Measurements from ENCODE around the gene SDCCAG8. TPM values are rescaled to one million over a fixed set of nuclear protein-coding genes. Genes with fewer than 3 reads are reported as not detected.

The SDCCAG8 gene
- total RNA-seq, 1 donor from 2014 or later, result 31.6 TPM

DNA sequence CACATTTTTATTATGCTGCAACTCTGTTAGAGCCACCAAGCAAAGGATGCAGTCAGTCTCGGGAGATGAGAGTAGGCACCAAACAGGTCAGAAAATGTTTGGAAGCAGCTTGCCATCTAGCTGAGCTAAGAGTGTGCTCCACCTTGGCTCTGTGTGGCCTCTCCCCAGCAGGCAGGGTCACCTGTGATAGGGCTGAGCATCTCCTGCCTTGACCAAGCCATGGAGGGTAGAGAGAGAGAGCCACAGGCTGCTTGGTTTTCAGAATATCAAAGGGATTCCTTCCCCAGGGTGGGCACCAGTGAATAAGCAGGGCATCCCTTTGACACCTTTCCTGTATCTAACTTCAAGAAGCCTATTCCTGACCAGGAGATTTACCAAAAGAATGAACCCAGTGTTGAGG, 135.5 kb downstream of the SDCCAG8 start:
- Mint-ChIP-seq H3K9me3 (ENCODE audit: low read depth) (no peaks in the 10 kb centered on the region), H3K4me3 (ENCODE audit: low read depth) (no peak overlapping the region), H3K27ac (no peak overlapping the region), H3K4me1 (ENCODE audit: low read depth) (peaks cover 32% of the 10 kb centered on the region), H3K36me3 (ENCODE audit: insufficient read depth) (peaks cover 6% of the 10 kb centered on the region), H3K27me3 (no peaks in the 10 kb centered on the region)
- DNase-seq (ENCODE audit: low spot score, unreplicated experiment), result no peak
- no peak for TF ChIP-seq CTCF (IDR thresholded peaks at IDR 0.05; ENCODE audit: unreplicated experiment)

DNA sequence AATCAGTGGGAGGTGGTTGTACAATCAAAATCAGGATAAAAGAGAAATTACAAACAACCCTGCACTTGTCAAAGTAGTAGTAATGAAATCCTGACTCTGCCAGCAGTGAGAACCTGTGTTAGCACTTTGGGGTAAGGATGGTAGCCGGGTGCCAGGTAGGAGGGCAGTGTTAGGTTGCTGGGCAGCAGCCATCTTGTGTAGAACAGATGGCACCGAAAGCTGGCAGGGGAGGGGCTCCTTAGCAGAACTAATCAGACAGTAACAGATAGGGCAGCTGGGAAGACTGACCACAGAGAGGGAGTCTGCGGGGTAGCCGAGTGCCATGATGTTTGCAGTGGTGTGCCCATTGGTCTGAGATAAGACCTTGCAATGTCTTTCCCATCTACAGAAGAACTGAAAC, 137.3 kb downstream of the SDCCAG8 start:
- Mint-ChIP-seq H3K4me3 (ENCODE audit: low read depth) (no peak overlapping the region), H3K36me3 (ENCODE audit: insufficient read depth) (peaks cover 3% of the 10 kb centered on the region), H3K27ac (no peak overlapping the region), H3K4me1 (ENCODE audit: low read depth) (peaks cover 45% of the 10 kb centered on the region), H3K27me3 (no peaks in the 10 kb centered on the region), H3K9me3 (ENCODE audit: low read depth) (no peaks in the 10 kb centered on the region)
- no peak for TF ChIP-seq CTCF (IDR thresholded peaks at IDR 0.05; ENCODE audit: unreplicated experiment)
- DNase-seq (ENCODE audit: low spot score, unreplicated experiment), result no peak

GRCh38 chr1:243394066-243394465, 138.2 kb downstream of the SDCCAG8 start:
- Mint-ChIP-seq H3K36me3 (ENCODE audit: insufficient read depth) (peaks cover 2% of the 10 kb centered on the region), H3K4me1 (ENCODE audit: low read depth) (peaks cover 48% of the 10 kb centered on the region), H3K27me3 (no peaks in the 10 kb centered on the region), H3K27ac (peak overlapping the region; percentile 19), H3K9me3 (ENCODE audit: low read depth) (no peaks in the 10 kb centered on the region), H3K4me3 (ENCODE audit: low read depth) (no peak overlapping the region)
- DNase-seq (ENCODE audit: low spot score, unreplicated experiment), result no peak
- TF ChIP-seq CTCF (IDR thresholded peaks at IDR 0.05; ENCODE audit: unreplicated experiment), result no peak

DNA sequence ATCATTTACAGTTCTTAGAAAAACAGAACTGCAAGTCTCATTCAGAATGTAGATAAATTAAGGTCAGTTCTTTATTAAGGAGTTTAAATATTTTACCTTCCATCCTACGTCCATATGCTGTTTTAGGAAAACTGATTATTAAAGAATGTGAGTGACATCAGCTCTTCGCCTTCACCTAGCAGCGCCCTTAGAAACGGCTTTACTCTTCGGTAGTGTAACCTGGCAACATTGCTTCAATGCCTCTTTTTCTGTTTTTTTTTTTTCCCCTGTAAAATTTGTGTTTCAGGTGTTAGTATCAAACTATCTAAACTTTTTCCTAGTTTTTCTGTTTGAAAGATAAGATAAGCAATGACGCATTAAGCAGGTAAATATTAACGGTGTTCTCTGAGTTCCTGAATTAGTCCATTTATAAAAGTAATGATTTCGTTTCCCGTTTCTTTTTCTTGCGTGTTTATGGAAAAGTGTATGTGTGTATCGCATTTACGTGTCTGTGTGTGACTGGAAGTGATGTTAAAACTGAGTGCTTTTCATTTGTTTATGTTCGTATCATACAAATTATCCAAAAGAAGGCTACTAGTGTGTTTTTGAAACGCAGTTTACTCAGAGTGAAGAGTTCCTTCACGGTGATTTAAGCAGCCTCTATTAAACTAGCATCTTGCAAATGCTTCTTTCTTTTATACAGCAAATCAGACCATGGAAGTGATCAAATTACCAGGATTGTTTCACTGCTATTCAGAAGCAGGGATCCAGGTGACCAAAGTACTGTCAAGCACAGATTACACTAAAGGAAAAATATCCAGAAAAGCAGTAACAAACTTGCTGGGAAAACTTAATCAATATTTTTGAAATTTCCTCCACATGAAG, 139.0 kb downstream of the SDCCAG8 start:
- H3K4me1 Mint-ChIP-seq (ENCODE audit: low read depth), result peaks cover 48% of the 10 kb centered on the region
- H3K27me3 Mint-ChIP-seq, result no peaks in the 10 kb centered on the region
- H3K36me3 Mint-ChIP-seq (ENCODE audit: insufficient read depth), result peaks cover 2% of the 10 kb centered on the region
- TF ChIP-seq CTCF (IDR thresholded peaks at IDR 0.05; ENCODE audit: unreplicated experiment), result no peak
- peak overlapping the region; percentile 29 for H3K27ac Mint-ChIP-seq
- no peaks in the 10 kb centered on the region for H3K9me3 Mint-ChIP-seq (ENCODE audit: low read depth)
- DNase-seq (ENCODE audit: low spot score, unreplicated experiment), result no peak
- peak overlapping the region; percentile 33 for H3K4me3 Mint-ChIP-seq (ENCODE audit: low read depth)

- H3K4me3 Mint-ChIP-seq (ENCODE audit: low read depth), result no peak overlapping the region
- no peaks in the 10 kb centered on the region for H3K27me3 Mint-ChIP-seq
- TF ChIP-seq CTCF (IDR thresholded peaks at IDR 0.05; ENCODE audit: unreplicated experiment), result no peak
- no peak overlapping the region for H3K27ac Mint-ChIP-seq
- no peak for DNase-seq (ENCODE audit: low spot score, unreplicated experiment)
- H3K4me1 Mint-ChIP-seq (ENCODE audit: low read depth), result peaks cover 43% of the 10 kb centered on the region
- no peaks in the 10 kb centered on the region for H3K9me3 Mint-ChIP-seq (ENCODE audit: low read depth)
- peaks cover 3% of the 10 kb centered on the region for H3K36me3 Mint-ChIP-seq (ENCODE audit: insufficient read depth)
Measured at GRCh38 chr1:243396424-243396823, 140.6 kb downstream of the SDCCAG8 start.
